ENCODE data around the gene MIEN1. TPM values are rescaled to one million over a fixed set of nuclear protein-coding genes. Genes with fewer than 3 reads are reported as not detected.

The MIEN1 gene
- total RNA-seq, 1 experiment from 2014 or later, result 42.1 TPM

GRCh38 chr17:39763051-39763820, 32.9 kb upstream of the MIEN1 start:
- Mint-ChIP-seq H3K4me1 (ENCODE audit: insufficient read depth, unreplicated experiment) (no peaks in the 10 kb centered on the region), H3K27me3 (ENCODE audit: insufficient read depth, unreplicated experiment) (peaks cover 76% of the 10 kb centered on the region), H3K27ac (ENCODE audit: low read depth, unreplicated experiment) (no peak overlapping the region), H3K9me3 (ENCODE audit: unreplicated experiment) (no peaks in the 10 kb centered on the region), H3K4me3 (ENCODE audit: unreplicated experiment) (no peak overlapping the region), H3K36me3 (ENCODE audit: insufficient read depth, unreplicated experiment) (peaks cover 5% of the 10 kb centered on the region)
- ChIA-PET CTCF (interaction anchor here (1.0 to 1.7 kb wide), 2 partner anchors 8 to 142 kb away, joined by 4 to 5 read pairs; no protein-coding TSS in a partner anchor), POLR2A (no interaction called here)
- DNase-seq (ENCODE audit: unreplicated experiment), result no peak
- TF ChIP-seq CTCF (IDR thresholded peaks at IDR 0.05; ENCODE audit: unreplicated experiment), result no peak
- BruUV-seq (replicated peaks), result no TSS peak
- intact Hi-C loops (cut with micrococcal nuclease), result no loop called here

DNA sequence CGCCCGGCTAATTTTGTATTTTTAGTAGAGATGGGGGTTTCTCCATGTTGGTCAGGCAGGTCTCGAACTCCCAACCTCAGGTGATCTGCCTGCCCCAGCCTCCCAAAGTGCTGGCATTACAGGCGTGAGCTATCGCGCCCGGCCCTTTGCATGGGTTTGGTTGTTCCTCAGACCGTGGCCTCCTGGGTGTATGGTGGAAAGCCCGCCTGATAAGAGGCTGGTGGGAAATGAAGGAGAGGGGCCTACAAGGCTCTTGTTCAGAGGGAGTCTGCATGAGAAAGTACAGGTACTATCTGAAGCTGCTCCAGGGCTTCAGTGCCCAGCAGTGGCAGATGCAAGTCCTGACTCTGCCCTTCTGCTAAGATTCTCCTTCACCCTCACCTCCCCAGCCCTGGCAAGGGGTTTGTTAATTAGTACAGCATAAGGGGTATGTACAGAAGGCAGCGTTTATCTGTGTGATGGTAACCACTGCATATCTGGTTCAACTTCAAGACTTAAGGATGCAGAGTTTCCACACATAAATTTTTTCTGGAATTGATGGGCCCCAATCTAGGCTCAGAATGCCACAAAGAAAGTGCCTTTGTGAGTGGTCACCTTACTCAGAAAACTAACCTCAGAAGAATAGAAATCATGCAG, 31.6 kb upstream of the MIEN1 start:
- intact Hi-C loops (cut with micrococcal nuclease), result no loop called here
- CTCF ChIA-PET, result interaction anchor here (0.6 to 1.7 kb wide), 3 partner anchors 91 to 181 kb away, joined by 3 to 5 read pairs (median 4); no protein-coding TSS in a partner anchor

DNA sequence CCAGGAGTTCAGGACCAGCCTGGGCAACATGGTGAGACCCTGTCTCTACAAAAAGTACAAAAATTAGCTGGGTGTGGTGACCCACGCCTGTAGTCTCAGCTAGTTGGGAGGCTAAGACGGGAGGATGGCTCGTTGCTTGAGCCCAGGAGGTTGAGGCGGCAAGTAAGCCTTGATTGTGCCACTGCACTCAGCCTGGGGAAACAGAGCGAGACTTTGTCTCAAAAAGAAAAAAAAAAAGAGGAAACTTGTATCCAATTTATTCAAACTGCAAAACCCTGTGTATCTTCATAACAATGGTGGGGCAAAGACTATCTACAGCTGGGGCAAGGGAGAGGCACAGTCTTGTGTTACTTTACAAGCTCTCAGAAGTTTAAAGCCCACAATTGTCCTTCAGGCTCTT, 28.9 kb upstream of the MIEN1 start:
- no peaks in the 10 kb centered on the region for H3K9me3 Mint-ChIP-seq (ENCODE audit: unreplicated experiment)
- no peak for TF ChIP-seq CTCF (IDR thresholded peaks at IDR 0.05; ENCODE audit: unreplicated experiment)
- H3K36me3 Mint-ChIP-seq (ENCODE audit: insufficient read depth, unreplicated experiment), result no peaks in the 10 kb centered on the region
- POLR2A ChIA-PET, result interaction anchor here (1.1 to 2.5 kb wide), 2 partner anchors 11 to 20 kb away, joined by 5 to 13 read pairs; no protein-coding TSS in a partner anchor
- intact Hi-C loops (cut with micrococcal nuclease), result no loop called here
- H3K4me1 Mint-ChIP-seq (ENCODE audit: insufficient read depth, unreplicated experiment), result no peaks in the 10 kb centered on the region
- BruUV-seq (replicated peaks), result no TSS peak
- no peak overlapping the region for H3K4me3 Mint-ChIP-seq (ENCODE audit: unreplicated experiment)
- CTCF ChIA-PET, result interaction anchor here (0.6 to 1.9 kb wide), 4 partner anchors 28 to 221 kb away, joined by 3 to 5 read pairs (median 4); partner anchors contain the start of gene PSMD3
- H3K27ac Mint-ChIP-seq (ENCODE audit: low read depth, unreplicated experiment), result no peak overlapping the region
- no peak for DNase-seq (ENCODE audit: unreplicated experiment)
- peaks cover 71% of the 10 kb centered on the region for H3K27me3 Mint-ChIP-seq (ENCODE audit: insufficient read depth, unreplicated experiment)

More for the DNA sequence above, 31.6 kb upstream of the MIEN1 start:
- Mint-ChIP-seq H3K9me3 (ENCODE audit: unreplicated experiment) (no peaks in the 10 kb centered on the region), H3K27ac (ENCODE audit: low read depth, unreplicated experiment) (no peak overlapping the region), H3K27me3 (ENCODE audit: insufficient read depth, unreplicated experiment) (peaks cover 76% of the 10 kb centered on the region), H3K4me1 (ENCODE audit: insufficient read depth, unreplicated experiment) (no peaks in the 10 kb centered on the region), H3K4me3 (ENCODE audit: unreplicated experiment) (no peak overlapping the region), H3K36me3 (ENCODE audit: insufficient read depth, unreplicated experiment) (no peaks in the 10 kb centered on the region)
- no TSS peak for BruUV-seq (replicated peaks)
- TF ChIP-seq CTCF (IDR thresholded peaks at IDR 0.05; ENCODE audit: unreplicated experiment), result no peak
- no peak for DNase-seq (ENCODE audit: unreplicated experiment)
- POLR2A ChIA-PET, result interaction anchor here (0.5 to 1.1 kb wide), 2 partner anchors 32 to 1058 kb away, joined by 3 read pairs; no protein-coding TSS in a partner anchor
